CD8-positive, alpha-beta memory T cell (primary cell): Measurements from ENCODE around the gene PDAP1. TPM values are rescaled to one million over a fixed set of nuclear protein-coding genes. Genes with fewer than 3 reads are reported as not detected.

Experiments
- CTCF ChIA-PET: fragments of 350-600 bp; sonication (Branson Sonifier 250); formaldehyde crosslinking; loops from one replicate; lab custom pipeline; 2021; ENCODE audit warnings: antibody characterized with exemption; lab: Charles Lee
- POLR2A ChIA-PET: fragments of 350-600 bp; sonication (Branson Sonifier 250); formaldehyde crosslinking; loops from one replicate; lab custom pipeline; 2021; ENCODE audit warnings: antibody characterized with exemption; lab: Charles Lee
- DNase-seq, 5 donors: peaks; one replicate each; pipeline versions ENCODE4 v3.0.0 to v3.0.0-alpha.2; 2020 to 2022; ENCODE audit warnings: mixed read lengths in 1 of 5
- H3K27ac ChIP-seq: one replicate; pipeline ENCODE4 v1.7.0; 2013; ENCODE audit warnings: low read depth, mild to moderate bottlenecking, low read length, moderate library complexity
- H3K27me3 ChIP-seq: 2 replicates; pipeline ENCODE4 v1.7.0; 2013; ENCODE audit warnings: low read length, mild to moderate bottlenecking; ENCODE audit not compliant: insufficient read depth, poor library complexity, severe bottlenecking
- H3K36me3 ChIP-seq: 2 replicates; pipeline ENCODE4 v1.7.0; 2013; ENCODE audit warnings: mild to moderate bottlenecking, low read length, moderate library complexity; ENCODE audit not compliant: insufficient read depth
- H3K4me1 ChIP-seq: 2 replicates; pipeline ENCODE4 v1.7.0; 2013; ENCODE audit warnings: mild to moderate bottlenecking, low read length, moderate library complexity; ENCODE audit not compliant: insufficient read depth
- H3K4me3 ChIP-seq: 2 replicates; pipeline ENCODE4 v1.7.0; 2013; ENCODE audit warnings: mild to moderate bottlenecking, low read length
- H3K9me3 ChIP-seq: 2 replicates; pipeline ENCODE4 v1.7.0; 2013; ENCODE audit warnings: mild to moderate bottlenecking, low read length
- H3K27ac Mint-ChIP-seq, 8 donors: one replicate each; pipeline ENCODE4 v1.8.0; 2020 to 2021; ENCODE audit warnings: mixed read lengths in 8 of 8, mild to moderate bottlenecking in 6 of 8, inconsistent platforms in 3 of 8, moderate library complexity in 3 of 8
- H3K27me3 Mint-ChIP-seq, 2 donors: one replicate each; pipeline ENCODE4 v1.8.0; 2020 to 2021; ENCODE audit warnings: mixed read lengths in 2 of 2, mild to moderate bottlenecking in 1 of 2, moderate library complexity in 1 of 2
- H3K36me3 Mint-ChIP-seq, 3 donors: one replicate each; pipeline ENCODE4 v1.8.0; 2020 to 2021; ENCODE audit warnings: mixed read lengths in 3 of 3, inconsistent platforms in 1 of 3, mild to moderate bottlenecking in 1 of 3
- H3K4me1 Mint-ChIP-seq, 3 donors: one replicate each; pipeline ENCODE4 v1.8.0; 2020 to 2021; ENCODE audit warnings: mixed read lengths in 3 of 3, inconsistent platforms in 1 of 3, mild to moderate bottlenecking in 1 of 3
- H3K4me3 Mint-ChIP-seq, 7 donors: one replicate each; pipeline ENCODE4 v1.8.0; 2020 to 2021; ENCODE audit warnings: mixed read lengths in 7 of 7, mild to moderate bottlenecking in 6 of 7, moderate library complexity in 4 of 7, inconsistent platforms in 2 of 7
- H3K9me3 Mint-ChIP-seq, 5 donors: one replicate each; pipeline ENCODE4 v1.8.0; 2020 to 2022; ENCODE audit warnings: mixed read lengths in 5 of 5, mild to moderate bottlenecking in 3 of 5, moderate library complexity in 2 of 5, inconsistent platforms in 1 of 5
- polyA plus RNA-seq: library from polyadenylated mRNA; unstranded; fragments of 300-500 nt; fragmentation: Illumina TruSeq; gene quantifications from one replicate; pipeline ENCODE4 v1.2.3, GENCODE V29; 2021
- total RNA-seq, 2 experiments: library from RNA; stranded (reverse); gene quantifications; one replicate each; pipeline ENCODE4 v1.2.3, GENCODE V29; 2021

The PDAP1 gene
- total and polyA plus RNA-seq, 3 experiments from 2014 or later = 32.8 to 210 (median 198) TPM

DNA sequence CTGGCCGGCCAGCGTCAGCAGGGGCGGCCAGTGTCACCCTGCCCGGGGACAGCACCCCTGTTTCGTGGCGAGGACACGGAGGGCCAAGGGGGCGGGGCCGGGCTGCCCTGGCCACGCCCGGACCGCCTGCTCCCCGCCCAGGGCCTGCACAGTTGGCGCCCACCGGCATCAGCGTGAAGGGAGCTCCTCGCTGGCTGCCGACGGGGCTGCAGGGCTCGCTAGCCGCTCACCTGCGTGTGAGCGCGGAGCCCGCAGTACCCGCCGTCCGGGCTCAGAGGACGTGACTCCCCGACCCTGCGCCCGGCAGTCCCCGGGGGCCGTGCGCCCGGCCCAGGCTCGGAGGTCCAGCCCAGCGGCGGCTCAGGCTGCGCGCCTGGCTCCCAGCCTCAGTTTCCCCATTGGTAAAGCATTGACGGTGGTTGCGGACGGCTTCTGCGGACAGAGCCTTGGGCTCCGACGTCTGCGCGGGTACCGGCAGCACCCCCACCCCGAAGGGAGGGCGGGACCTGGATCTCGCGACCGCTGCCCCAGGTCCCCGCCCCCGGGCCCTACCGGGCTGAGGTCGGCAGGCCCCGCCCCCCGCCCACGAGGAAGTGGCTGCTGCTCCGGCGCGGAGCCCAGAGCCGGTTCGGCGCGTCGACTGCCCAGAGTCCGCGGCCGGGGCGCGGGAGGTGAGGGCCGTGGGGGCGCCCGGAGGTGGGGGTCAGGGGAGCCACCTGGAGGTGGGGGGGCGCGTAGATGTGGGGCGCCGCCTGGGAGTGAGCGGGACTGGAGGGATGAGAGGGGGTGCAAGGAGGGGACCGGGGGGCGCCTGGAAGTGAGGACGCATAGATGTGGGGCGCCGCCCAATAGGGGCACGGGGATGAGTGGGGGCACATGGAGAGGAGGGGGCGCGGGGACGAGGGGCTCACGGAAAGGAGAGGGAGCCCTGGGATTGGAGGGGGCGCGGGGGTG is 34.0 kb downstream of the PDAP1 start, which contains the start of gene ARPC1B:
TSS of gene ARPC1B (plus strand) at position 620 of the 954 bp plus-strand sequence. CDS start 10,985 bp downstream, outside the sequence.
- Histone ChIP-seq H3K36me3 (no peaks in the 10 kb centered on the region), H3K27ac (peak within 1 kb of the TSS; percentile 90), H3K4me3 (peak within 1 kb of the TSS; percentile 83), H3K27me3 (no peaks in the 10 kb centered on the region), H3K9me3 (no peaks in the 10 kb centered on the region), H3K4me1 (peaks cover 39% of the 10 kb centered on the region)
- ChIA-PET POLR2A (interaction anchor here (0.5 to 4.3 kb wide), 4 partner anchors 13 to 183 kb away, joined by 3 to 29 read pairs (median 16); partner anchors contain the start of genes BUD31 and PDAP1), CTCF (interaction anchor here (1.0 to 2.1 kb wide), 4 partner anchors 9 to 35 kb away, joined by 3 to 7 read pairs (median 5); partner anchors contain the start of genes BUD31 and PDAP1)
- peaks cover 3 to 20% (median 4%) of the 10 kb centered on the region in 3 donors for H3K36me3 Mint-ChIP-seq
- H3K4me3 Mint-ChIP-seq = peak within 1 kb of the TSS; percentile 77 to 92 (median 80)
- peak; percentile 80 to 90 (median 82) for DNase-seq
- no peaks in the 10 kb centered on the region for H3K27me3 Mint-ChIP-seq
- H3K27ac Mint-ChIP-seq = peak within 1 kb of the TSS; percentile 68 to 98 (median 94)
- peaks cover 23 to 34% (median 26%) of the 10 kb centered on the region in 3 donors for H3K4me1 Mint-ChIP-seq
- H3K9me3 Mint-ChIP-seq = no peaks in the 10 kb centered on the region

DNA sequence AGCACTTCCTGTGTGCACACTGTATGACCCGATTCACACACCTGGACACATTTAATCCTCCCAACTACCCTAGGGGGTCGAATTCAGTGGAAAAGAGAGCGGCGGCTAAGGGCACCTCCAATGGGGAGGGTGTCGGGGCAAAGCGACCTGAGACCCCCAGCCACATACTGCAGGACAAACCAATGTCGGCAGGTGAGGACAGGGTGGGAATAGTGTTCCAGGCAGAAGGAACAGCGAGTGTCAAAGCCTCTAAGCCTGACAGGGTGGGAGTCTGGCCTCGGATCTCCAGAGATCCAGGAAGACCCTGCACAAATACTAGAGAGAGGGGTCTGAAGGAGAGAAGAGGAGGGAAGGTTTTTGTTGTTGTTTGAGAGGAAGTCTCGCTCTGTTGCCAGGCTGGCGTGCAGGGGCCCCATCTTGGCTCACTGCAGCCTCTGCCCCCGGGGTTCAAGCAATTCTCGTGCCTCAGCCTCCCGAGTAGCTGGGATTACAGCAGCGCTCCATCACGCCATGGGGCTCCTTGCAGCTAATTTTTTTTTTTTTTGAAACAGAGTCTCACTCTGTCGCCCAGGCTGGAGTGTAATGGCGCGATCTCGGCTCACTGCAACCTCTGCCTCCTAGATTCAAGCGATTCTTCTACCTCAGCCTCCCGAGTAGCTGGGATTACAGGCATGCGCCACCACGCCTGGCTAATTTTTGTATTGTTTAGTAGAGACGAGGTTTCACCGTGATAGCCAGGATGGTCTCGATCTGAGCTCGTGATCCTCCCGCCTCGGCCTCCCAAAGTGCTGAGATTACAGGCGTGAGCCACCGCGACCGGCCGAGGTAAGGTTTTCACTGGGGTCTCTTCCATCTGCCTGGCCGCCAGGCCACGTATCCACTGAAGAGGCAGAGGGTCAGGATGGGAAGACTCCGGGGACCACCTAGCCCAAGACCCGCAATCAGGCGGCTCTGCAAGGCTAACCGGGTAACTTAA is 35.0 kb downstream of the PDAP1 start:
- Histone ChIP-seq H3K27me3 (no peaks in the 10 kb centered on the region), H3K9me3 (no peaks in the 10 kb centered on the region), H3K4me1 (peaks cover 28% of the 10 kb centered on the region), H3K36me3 (no peaks in the 10 kb centered on the region), H3K27ac (peak overlapping the region; percentile 90), H3K4me3 (peak overlapping the region; percentile 83)
- Mint-ChIP-seq H3K36me3 (peaks cover 0 to 17% (median 2%) of the 10 kb centered on the region in 3 donors), H3K4me3 (peak overlapping the region; percentile 77 to 90 (median 80)), H3K4me1 (peaks cover 17 to 27% (median 20%) of the 10 kb centered on the region in 3 donors), H3K9me3 (no peaks in the 10 kb centered on the region), H3K27ac (peak overlapping the region; percentile 33 to 87 (median 68)), H3K27me3 (no peaks in the 10 kb centered on the region)
- DNase-seq = peak in 1 of 5 donors; percentile 50
- ChIA-PET POLR2A (interaction anchor here (0.5 to 4.3 kb wide), 5 partner anchors 14 to 184 kb away, joined by 3 to 29 read pairs (median 5); partner anchors contain the start of genes BUD31 and PDAP1), CTCF (interaction anchor here (1.0 to 2.7 kb wide), 4 partner anchors 8 to 35 kb away, joined by 3 to 7 read pairs (median 6); partner anchors contain the start of genes BUD31 and PDAP1)

DNA sequence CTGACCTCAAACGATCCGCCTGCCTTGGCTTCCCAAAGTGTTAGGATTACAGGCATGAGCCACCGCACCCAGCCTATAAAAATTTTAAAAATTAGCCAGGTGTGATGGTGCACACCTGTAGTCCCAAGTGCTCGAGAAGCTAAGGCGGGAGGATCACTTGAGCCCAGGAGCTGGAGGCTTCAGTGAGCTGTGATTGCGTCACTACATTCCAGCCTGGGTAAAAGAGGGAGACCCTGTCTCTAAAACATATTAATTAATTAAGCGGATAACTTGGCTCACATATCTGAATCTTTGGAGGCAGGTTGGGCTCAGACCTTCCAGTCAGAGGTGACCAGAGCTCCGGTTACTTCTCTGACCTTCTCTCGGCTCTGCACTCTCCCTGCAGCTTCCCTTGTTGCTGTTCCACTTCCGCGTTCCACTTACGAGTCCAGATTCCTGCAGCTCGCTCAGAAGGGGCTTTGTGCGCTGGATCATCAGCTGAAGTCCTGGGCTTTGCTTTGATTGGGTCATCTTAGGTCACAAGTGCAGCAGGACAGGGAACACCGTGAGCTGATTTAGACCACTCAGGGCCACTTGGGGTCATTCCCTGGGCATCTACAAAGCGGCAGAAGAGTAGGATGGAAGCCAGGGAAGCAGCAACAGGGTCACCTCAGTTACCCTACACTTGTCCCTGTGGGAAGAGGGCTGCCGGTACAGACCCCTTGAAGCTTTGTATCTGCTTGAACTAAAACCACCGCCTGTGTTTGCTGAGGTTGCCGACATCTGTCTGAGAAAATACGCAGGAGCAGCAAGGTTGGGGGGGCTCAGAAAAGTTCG is 35.9 kb downstream of the PDAP1 start:
- Mint-ChIP-seq H3K4me3 (peak overlapping the region; percentile 67 to 90 (median 77)), H3K4me1 (peaks cover 11 to 21% (median 14%) of the 10 kb centered on the region in 3 donors), H3K27ac (peak overlapping the region in 7 of 8 donors; percentile 3 to 87 (median 60)), H3K9me3 (no peaks in the 10 kb centered on the region), H3K36me3 (peaks cover 0 to 11% (median 0%) of the 10 kb centered on the region in 3 donors), H3K27me3 (no peaks in the 10 kb centered on the region)
- no peak overlapping the region for H3K27ac ChIP-seq
- peak in 1 of 5 donors; percentile 79 for DNase-seq
- H3K9me3 ChIP-seq = no peaks in the 10 kb centered on the region
- H3K4me1 ChIP-seq = peaks cover 20% of the 10 kb centered on the region
- no peak overlapping the region for H3K4me3 ChIP-seq
- no peaks in the 10 kb centered on the region for H3K36me3 ChIP-seq
- POLR2A ChIA-PET = interaction anchor here (1.0 kb wide), 1 partner anchor 36 kb away, joined by 5 read pairs; the partner anchor contains the start of genes BUD31 and PDAP1
- H3K27me3 ChIP-seq = no peaks in the 10 kb centered on the region
- CTCF ChIA-PET = interaction anchor here (1.2 to 2.7 kb wide), 3 partner anchors 21 to 99 kb away, joined by 3 to 7 read pairs (median 6); partner anchors contain the start of genes BUD31 and PDAP1

DNA sequence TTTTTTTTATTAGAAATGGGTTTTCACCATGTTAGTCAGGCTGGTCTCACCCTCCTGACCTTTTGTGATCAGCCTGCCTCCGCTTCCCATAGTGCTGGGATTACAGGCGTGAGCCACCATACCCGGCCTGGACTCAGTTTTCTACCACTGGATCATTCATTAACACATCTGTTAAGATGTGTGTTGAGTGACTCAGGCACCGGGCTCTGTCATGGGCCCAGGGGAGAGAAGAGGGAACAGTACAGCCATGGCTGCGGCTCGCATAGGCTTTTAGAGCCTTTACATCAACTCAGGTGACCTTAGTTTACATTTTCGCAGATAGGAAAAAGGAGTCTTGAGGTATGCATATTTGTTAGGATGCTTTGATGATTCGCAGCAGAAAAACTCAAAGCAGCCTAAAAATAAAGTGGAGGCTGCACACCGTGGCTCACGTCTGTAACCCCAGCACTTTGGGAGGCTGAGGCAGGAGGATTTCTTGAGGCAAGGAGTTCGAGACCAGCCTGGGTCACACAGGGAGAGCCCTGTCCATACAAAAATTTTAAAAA is 36.9 kb downstream of the PDAP1 start:
- Mint-ChIP-seq H3K4me1 (peaks cover 5 to 13% (median 10%) of the 10 kb centered on the region in 3 donors), H3K9me3 (no peaks in the 10 kb centered on the region), H3K27ac (peak overlapping the region in 2 of 8 donors; percentile 63), H3K4me3 (peak overlapping the region in 1 of 7 donors; percentile 76), H3K36me3 (peaks cover 0 to 13% (median 0%) of the 10 kb centered on the region in 3 donors), H3K27me3 (no peaks in the 10 kb centered on the region)
- CTCF ChIA-PET = interaction anchor here (1.2 to 2.7 kb wide), 2 partner anchors 22 to 100 kb away, joined by 3 to 7 read pairs; no protein-coding TSS in a partner anchor
- peaks cover 10% of the 10 kb centered on the region for H3K4me1 ChIP-seq
- no peak overlapping the region for H3K27ac ChIP-seq
- H3K36me3 ChIP-seq = no peaks in the 10 kb centered on the region
- no peak for DNase-seq
- POLR2A ChIA-PET = interaction anchor here (0.7 kb wide), 1 partner anchor 17 kb away, joined by 3 read pairs; no protein-coding TSS in a partner anchor
- no peaks in the 10 kb centered on the region for H3K9me3 ChIP-seq
- H3K27me3 ChIP-seq = no peaks in the 10 kb centered on the region
- H3K4me3 ChIP-seq = no peak overlapping the region

GRCh38 chr7:99369767-99370391 is 38.5 kb downstream of the PDAP1 start:
- peaks cover 0 to 24% (median 6%) of the 10 kb centered on the region in 3 donors for H3K36me3 Mint-ChIP-seq
- no peaks in the 10 kb centered on the region for H3K9me3 Mint-ChIP-seq
- DNase-seq = no peak
- no peaks in the 10 kb centered on the region for H3K4me1 ChIP-seq
- no peak overlapping the region for H3K4me3 Mint-ChIP-seq
- H3K27me3 Mint-ChIP-seq = no peaks in the 10 kb centered on the region
- no peak overlapping the region for H3K27ac ChIP-seq
- no peaks in the 10 kb centered on the region for H3K27me3 ChIP-seq
- no peak overlapping the region for H3K4me3 ChIP-seq
- H3K36me3 ChIP-seq = peaks cover 7% of the 10 kb centered on the region
- CTCF ChIA-PET = interaction anchor here (1.5 to 2.1 kb wide), 3 partner anchors 17 to 39 kb away, joined by 3 to 4 read pairs (median 3); partner anchors contain the start of genes BUD31 and PDAP1
- peak overlapping the region in 1 of 8 donors; percentile 15 for H3K27ac Mint-ChIP-seq
- H3K9me3 ChIP-seq = no peaks in the 10 kb centered on the region
- POLR2A ChIA-PET = interaction anchor here (0.6 to 0.7 kb wide), 2 partner anchors 22 to 410 kb away, joined by 3 read pairs; no protein-coding TSS in a partner anchor
- peaks cover 0 to 8% (median 7%) of the 10 kb centered on the region in 3 donors for H3K4me1 Mint-ChIP-seq
